Liver (tissue), 9 donors: Measurements from ENCODE around the gene INPP5E. TPM values are rescaled to one million over a fixed set of nuclear protein-coding genes. Genes with fewer than 3 reads are reported as not detected.

ENCODE experiments used
- DNase-seq: peaks from one replicate; pipeline ENCODE4 v3.0.0-alpha.2; 2017; ENCODE audit warnings: low spot score
- H3K27ac ChIP-seq, 2 donors: one replicate each; pipeline ENCODE4 v1.7.0; 2013; ENCODE audit warnings: inconsistent platforms in 2 of 2, low read length in 2 of 2, control low read depth in 1 of 2, low read depth in 1 of 2, mild to moderate bottlenecking in 1 of 2
- H3K27me3 ChIP-seq, 4 donors: one replicate each; pipeline versions ENCODE4 v1.6.1 to v1.7.0; 2013; ENCODE audit warnings: low read length in 3 of 4, inconsistent platforms in 1 of 4, mild to moderate bottlenecking in 1 of 4, moderate library complexity in 1 of 4; ENCODE audit not compliant: control insufficient read depth in 4 of 4, insufficient read depth in 4 of 4
- H3K36me3 ChIP-seq, 4 donors: one replicate each; pipeline versions ENCODE4 v1.6.1 to v1.7.0; 2013; ENCODE audit warnings: low read length in 3 of 4, mild to moderate bottlenecking in 3 of 4, low read depth in 1 of 4, moderate library complexity in 1 of 4; ENCODE audit not compliant: control insufficient read depth in 4 of 4, insufficient read depth in 3 of 4
- H3K4me1 ChIP-seq, 4 donors: one replicate each; pipeline versions ENCODE4 v1.6.1 to v1.7.0; 2013; ENCODE audit warnings: low read length in 3 of 4, mild to moderate bottlenecking in 3 of 4, moderate library complexity in 1 of 4; ENCODE audit not compliant: control insufficient read depth in 4 of 4, insufficient read depth in 4 of 4
- H3K4me3 ChIP-seq, 3 donors: one replicate each; pipeline versions ENCODE4 v1.6.1 to v1.7.0; 2013; ENCODE audit warnings: low read length in 3 of 3, control low read depth in 1 of 3, low read depth in 1 of 3, mild to moderate bottlenecking in 1 of 3
- H3K9ac ChIP-seq, 2 donors: one replicate each; pipeline ENCODE4 v1.7.0; 2013; ENCODE audit warnings: low read length in 2 of 2, mild to moderate bottlenecking in 2 of 2, moderate library complexity in 2 of 2, control low read depth in 1 of 2, low read depth in 1 of 2
- H3K9me3 ChIP-seq, 4 donors: one replicate each; pipeline versions ENCODE4 v1.6.1 to v1.7.0; 2013; ENCODE audit warnings: low read length in 3 of 4; ENCODE audit not compliant: control insufficient read depth in 4 of 4
- EGR1 ChIP-seq, 2 donors: IDR thresholded peaks; 2 replicates each; pipeline ENCODE4 v1.6.1; 2016 to 2018; ENCODE audit warnings: antibody characterized with exemption in 2 of 2, low read depth in 2 of 2
- FOXA1 ChIP-seq: IDR thresholded peaks from 2 replicates; pipeline ENCODE4 v1.6.1; 2016; ENCODE audit warnings: antibody characterized with exemption
- HNF4G ChIP-seq: IDR thresholded peaks from 2 replicates; pipeline ENCODE4 v1.6.1; 2016; ENCODE audit warnings: antibody characterized with exemption
- JUND ChIP-seq, 2 donors: IDR thresholded peaks; 2 replicates each; pipeline ENCODE4 v1.6.1; 2016; ENCODE audit warnings: antibody characterized with exemption in 2 of 2
- NR2F2 ChIP-seq: IDR thresholded peaks from 2 replicates; pipeline ENCODE4 v1.6.1; 2016; ENCODE audit warnings: antibody characterized with exemption
- RXRA ChIP-seq, 2 donors: IDR thresholded peaks; 2 replicates each; pipeline ENCODE4 v1.6.1; 2017 to 2018; ENCODE audit warnings: antibody characterized with exemption in 2 of 2, mild to moderate bottlenecking in 1 of 2
- SP1 ChIP-seq: IDR thresholded peaks from 2 replicates; pipeline ENCODE4 v1.6.1; 2018; ENCODE audit warnings: antibody characterized with exemption, mild to moderate bottlenecking
- TAF1 ChIP-seq: conservative IDR thresholded peaks from 2 replicates; pipeline ENCODE4 v1.6.1; 2016; ENCODE audit warnings: antibody characterized with exemption, mild to moderate bottlenecking
- YY1 ChIP-seq: IDR thresholded peaks from 2 replicates; pipeline ENCODE4 v1.6.1; 2016; ENCODE audit warnings: antibody characterized with exemption, mild to moderate bottlenecking
- WGBS: extraction: QIAGEN DNeasy Blood & Tissue Kit; methylation state at CpG from one replicate; pipeline ENCODE4 v1.1.7; 2013; 5-methylcytosine and 5-hydroxymethylcytosine counted together
- polyA plus RNA-seq, 2 donors: library from polyadenylated mRNA; stranded (reverse) in 1 of 2; unstranded in 1 of 2; fragments of 200-250 nt in 1 of 2; fragments of >200 nt in 1 of 2; fragmentation: Nextera tagmentation in 1 of 2; extraction: Ambion mirVana in 1 of 2; gene quantifications; one replicate each; pipeline versions ENCODE4 v1.2.1 to v1.2.3, GENCODE V29; 2013 to 2015
- total RNA-seq, 2 donors: library from RNA; depleted of rRNA; stranded (reverse); fragments of >200 nt; gene quantifications; one replicate each; pipeline ENCODE4 v1.2.3, GENCODE V29; 2014
- TF ChIP-seq, protein P1 (sequence below): IDR thresholded peaks from 2 replicates; pipeline ENCODE4 v1.6.1; 2016; ENCODE audit warnings: antibody characterized with exemption
- TF ChIP-seq, protein P2 (sequence below): IDR thresholded peaks from 2 replicates; pipeline ENCODE4 v1.6.1; 2016; ENCODE audit warnings: antibody characterized with exemption
- TF ChIP-seq, protein P3 (sequence below): IDR thresholded peaks from 2 replicates; pipeline ENCODE4 v1.6.1; 2016; ENCODE audit warnings: antibody characterized with exemption
- TF ChIP-seq, protein P4 (sequence below): fragments of 150-350 bp; IDR thresholded peaks from 2 replicates; pipeline ENCODE4 v1.5.1; 2017; ENCODE audit warnings: improper control_type of control experiment, low read depth, low read length; ENCODE audit not compliant: missing input control
- TF ChIP-seq, protein P5 (sequence below): IDR thresholded peaks from 2 replicates; pipeline ENCODE4 v1.6.1; 2016; ENCODE audit warnings: antibody characterized with exemption, mild to moderate bottlenecking
- donor health status: healthy.
- donor health status: healthy.
- donor health status: healthy.
- donor health status: healthy.
- donor health status: healthy.

INPP5E gene
- total and polyA plus RNA-seq, 4 donors, result 1.0 to 3.3 (median 2.9) TPM

DNA sequence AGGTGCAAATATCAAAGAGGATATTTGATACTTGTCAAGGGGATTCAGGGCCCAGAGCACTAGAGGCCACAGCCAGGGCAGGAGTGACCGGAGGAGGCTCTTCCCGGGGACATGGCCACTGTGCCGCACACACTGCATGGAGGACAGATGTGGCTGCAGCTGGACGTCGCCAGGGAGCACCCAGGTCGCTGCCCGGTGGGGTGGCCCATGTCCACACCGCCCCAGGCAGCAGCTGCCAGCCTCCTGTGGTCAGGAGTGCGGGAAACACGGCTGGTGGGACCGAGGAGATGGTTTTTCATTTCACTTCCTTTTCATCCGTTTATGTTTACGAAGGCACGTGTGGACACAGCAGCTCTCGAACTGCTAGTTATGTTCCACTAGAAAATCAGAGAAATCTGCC, 28.1 kb upstream of the INPP5E start:
- no peaks in the 10 kb centered on the region for H3K9me3 ChIP-seq
- H3K27ac ChIP-seq, result no peak overlapping the region
- 90% methylated on average over 15 of the region's 15 CpGs for WGBS
- H3K4me1 ChIP-seq, result no peaks in the 10 kb centered on the region
- no peak for DNase-seq
- no peak overlapping the region for H3K4me3 ChIP-seq
- H3K27me3 ChIP-seq, result no peaks in the 10 kb centered on the region
- no peak overlapping the region for H3K9ac ChIP-seq
- peaks cover 54 to 99% (median 74%) of the 10 kb centered on the region in 4 donors for H3K36me3 ChIP-seq
- TF ChIP-seq, protein P1, sequence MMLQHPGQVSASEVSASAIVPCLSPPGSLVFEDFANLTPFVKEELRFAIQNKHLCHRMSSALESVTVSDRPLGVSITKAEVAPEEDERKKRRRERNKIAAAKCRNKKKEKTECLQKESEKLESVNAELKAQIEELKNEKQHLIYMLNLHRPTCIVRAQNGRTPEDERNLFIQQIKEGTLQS, result no peak

DNA sequence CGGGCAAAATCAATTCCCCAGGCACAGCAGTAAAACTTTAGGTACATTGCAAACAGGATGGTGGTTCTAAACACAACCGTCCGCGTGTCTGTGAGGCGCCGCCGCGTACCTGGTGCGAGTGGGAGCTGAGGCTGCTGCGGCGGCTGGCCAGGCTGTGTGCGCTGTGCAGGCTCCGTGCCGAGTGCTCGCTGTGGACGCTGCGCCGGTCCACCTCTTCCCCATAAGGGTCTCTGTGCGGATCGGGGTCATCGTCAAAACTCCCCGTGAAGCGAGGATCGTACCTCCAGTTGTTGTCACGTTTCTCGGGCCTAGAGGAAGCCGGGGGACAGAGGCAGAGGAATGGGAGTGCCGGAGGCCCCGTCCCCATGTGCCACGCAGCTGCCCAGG, 26.5 kb upstream of the INPP5E start:
- no peak for DNase-seq
- no peak for TF ChIP-seq FOXA1
- TF ChIP-seq, protein P2, sequence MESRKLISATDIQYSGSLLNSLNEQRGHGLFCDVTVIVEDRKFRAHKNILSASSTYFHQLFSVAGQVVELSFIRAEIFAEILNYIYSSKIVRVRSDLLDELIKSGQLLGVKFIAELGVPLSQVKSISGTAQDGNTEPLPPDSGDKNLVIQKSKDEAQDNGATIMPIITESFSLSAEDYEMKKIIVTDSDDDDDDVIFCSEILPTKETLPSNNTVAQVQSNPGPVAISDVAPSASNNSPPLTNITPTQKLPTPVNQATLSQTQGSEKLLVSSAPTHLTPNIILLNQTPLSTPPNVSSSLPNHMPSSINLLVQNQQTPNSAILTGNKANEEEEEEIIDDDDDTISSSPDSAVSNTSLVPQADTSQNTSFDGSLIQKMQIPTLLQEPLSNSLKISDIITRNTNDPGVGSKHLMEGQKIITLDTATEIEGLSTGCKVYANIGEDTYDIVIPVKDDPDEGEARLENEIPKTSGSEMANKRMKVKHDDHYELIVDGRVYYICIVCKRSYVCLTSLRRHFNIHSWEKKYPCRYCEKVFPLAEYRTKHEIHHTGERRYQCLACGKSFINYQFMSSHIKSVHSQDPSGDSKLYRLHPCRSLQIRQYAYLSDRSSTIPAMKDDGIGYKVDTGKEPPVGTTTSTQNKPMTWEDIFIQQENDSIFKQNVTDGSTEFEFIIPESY, result no peak
- TF ChIP-seq, protein P3, sequence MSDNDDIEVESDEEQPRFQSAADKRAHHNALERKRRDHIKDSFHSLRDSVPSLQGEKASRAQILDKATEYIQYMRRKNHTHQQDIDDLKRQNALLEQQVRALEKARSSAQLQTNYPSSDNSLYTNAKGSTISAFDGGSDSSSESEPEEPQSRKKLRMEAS, result no peak
- TF ChIP-seq, protein P4, sequence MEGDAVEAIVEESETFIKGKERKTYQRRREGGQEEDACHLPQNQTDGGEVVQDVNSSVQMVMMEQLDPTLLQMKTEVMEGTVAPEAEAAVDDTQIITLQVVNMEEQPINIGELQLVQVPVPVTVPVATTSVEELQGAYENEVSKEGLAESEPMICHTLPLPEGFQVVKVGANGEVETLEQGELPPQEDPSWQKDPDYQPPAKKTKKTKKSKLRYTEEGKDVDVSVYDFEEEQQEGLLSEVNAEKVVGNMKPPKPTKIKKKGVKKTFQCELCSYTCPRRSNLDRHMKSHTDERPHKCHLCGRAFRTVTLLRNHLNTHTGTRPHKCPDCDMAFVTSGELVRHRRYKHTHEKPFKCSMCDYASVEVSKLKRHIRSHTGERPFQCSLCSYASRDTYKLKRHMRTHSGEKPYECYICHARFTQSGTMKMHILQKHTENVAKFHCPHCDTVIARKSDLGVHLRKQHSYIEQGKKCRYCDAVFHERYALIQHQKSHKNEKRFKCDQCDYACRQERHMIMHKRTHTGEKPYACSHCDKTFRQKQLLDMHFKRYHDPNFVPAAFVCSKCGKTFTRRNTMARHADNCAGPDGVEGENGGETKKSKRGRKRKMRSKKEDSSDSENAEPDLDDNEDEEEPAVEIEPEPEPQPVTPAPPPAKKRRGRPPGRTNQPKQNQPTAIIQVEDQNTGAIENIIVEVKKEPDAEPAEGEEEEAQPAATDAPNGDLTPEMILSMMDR, result no peak

DNA sequence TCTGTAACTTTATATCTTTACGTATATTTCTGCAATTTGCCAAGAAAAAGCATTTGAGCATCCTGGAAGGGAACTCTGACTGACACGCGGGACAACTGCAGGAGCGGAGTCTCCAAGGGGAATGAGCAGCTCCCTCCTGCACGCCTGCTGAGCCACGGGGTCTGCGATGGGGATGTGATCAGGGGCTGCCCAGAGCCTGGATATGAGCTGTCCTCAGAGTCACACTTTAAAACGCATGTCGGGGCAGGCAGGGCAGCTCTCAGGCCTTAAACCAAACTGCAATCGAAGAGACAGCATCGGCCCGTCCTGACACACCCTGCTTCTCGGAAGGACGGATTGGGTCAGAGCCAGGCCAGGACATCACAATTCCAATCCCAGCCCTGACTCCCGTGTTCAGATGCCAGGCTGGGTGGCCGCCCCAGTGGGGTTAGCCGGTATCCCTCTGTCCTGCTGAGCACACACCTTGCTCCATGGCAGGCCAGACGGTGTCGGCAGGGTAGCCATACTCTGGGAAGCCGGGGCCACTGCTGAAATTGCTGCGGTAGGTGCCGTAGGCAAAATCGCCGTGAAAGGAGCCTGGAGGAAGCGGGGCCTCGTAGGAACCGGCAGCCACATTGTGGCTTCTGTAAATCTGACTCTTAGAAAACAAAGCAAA, 26.0 kb upstream of the INPP5E start:
- Histone ChIP-seq H3K36me3 (peaks cover 51 to 96% (median 74%) of the 10 kb centered on the region in 4 donors), H3K27ac (no peak overlapping the region), H3K9ac (no peak overlapping the region), H3K4me3 (no peak overlapping the region), H3K27me3 (no peaks in the 10 kb centered on the region), H3K4me1 (no peaks in the 10 kb centered on the region), H3K9me3 (no peaks in the 10 kb centered on the region)
- 93% methylated on average over 27 of the region's 27 CpGs for WGBS
- DNase-seq, result no peak
- TF ChIP-seq, protein P3, result no peak
- no peak for TF ChIP-seq JUND (IDR thresholded peaks at IDR 0.05)
- no peak for TF ChIP-seq TAF1
- TF ChIP-seq YY1, result no peak
- TF ChIP-seq EGR1 (IDR thresholded peaks at IDR 0.05; ENCODE audit: low read depth in 2 of 2), result no peak
- TF ChIP-seq, protein P4, result no peak
- TF ChIP-seq, protein P2, result no peak
- TF ChIP-seq SP1, result no peak
- no peak for TF ChIP-seq NR2F2
- no peak for TF ChIP-seq RXRA (IDR thresholded peaks at IDR 0.05)
- TF ChIP-seq HNF4G, result no peak
- TF ChIP-seq, protein P5, sequence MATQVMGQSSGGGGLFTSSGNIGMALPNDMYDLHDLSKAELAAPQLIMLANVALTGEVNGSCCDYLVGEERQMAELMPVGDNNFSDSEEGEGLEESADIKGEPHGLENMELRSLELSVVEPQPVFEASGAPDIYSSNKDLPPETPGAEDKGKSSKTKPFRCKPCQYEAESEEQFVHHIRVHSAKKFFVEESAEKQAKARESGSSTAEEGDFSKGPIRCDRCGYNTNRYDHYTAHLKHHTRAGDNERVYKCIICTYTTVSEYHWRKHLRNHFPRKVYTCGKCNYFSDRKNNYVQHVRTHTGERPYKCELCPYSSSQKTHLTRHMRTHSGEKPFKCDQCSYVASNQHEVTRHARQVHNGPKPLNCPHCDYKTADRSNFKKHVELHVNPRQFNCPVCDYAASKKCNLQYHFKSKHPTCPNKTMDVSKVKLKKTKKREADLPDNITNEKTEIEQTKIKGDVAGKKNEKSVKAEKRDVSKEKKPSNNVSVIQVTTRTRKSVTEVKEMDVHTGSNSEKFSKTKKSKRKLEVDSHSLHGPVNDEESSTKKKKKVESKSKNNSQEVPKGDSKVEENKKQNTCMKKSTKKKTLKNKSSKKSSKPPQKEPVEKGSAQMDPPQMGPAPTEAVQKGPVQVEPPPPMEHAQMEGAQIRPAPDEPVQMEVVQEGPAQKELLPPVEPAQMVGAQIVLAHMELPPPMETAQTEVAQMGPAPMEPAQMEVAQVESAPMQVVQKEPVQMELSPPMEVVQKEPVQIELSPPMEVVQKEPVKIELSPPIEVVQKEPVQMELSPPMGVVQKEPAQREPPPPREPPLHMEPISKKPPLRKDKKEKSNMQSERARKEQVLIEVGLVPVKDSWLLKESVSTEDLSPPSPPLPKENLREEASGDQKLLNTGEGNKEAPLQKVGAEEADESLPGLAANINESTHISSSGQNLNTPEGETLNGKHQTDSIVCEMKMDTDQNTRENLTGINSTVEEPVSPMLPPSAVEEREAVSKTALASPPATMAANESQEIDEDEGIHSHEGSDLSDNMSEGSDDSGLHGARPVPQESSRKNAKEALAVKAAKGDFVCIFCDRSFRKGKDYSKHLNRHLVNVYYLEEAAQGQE, result no peak

More for the DNA sequence above, 26.5 kb upstream of the INPP5E start:
- Histone ChIP-seq H3K4me3 (no peak overlapping the region), H3K27me3 (no peaks in the 10 kb centered on the region), H3K4me1 (no peaks in the 10 kb centered on the region), H3K27ac (no peak overlapping the region), H3K36me3 (peaks cover 47 to 96% (median 76%) of the 10 kb centered on the region in 4 donors), H3K9me3 (no peaks in the 10 kb centered on the region), H3K9ac (no peak overlapping the region)
- WGBS, result 96% methylated on average over 30 of the region's 30 CpGs
